ENCODE measurements around the gene HABP2. TPM values are rescaled to one million over a fixed set of nuclear protein-coding genes. Genes with fewer than 3 reads are reported as not detected.

The HABP2 gene
- total and polyA plus RNA-seq, 8 donors, result 0.76 to 11.4 (median 3.8) TPM; not detected in 2

DNA sequence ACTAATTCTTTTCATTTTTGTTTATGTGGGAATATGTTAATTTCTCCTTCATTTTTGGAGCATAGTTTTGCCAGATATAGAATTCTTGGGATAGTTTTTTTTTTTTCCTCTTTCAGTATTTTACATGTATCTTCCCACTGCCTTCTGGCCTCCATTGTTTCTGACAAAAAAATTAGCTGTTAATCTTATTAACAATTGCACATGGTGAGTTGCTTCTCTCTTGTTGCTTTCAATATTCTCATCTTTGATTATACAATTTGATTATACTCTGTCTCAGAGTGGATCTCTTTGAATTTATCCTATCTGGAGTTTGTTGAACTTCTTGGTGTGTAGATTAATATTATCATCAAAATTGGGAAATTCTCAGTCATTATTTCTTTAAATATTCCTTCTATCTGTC is 41.4 kb upstream of the HABP2 start:
- intact Hi-C loops (cut with DNase I; ENCODE audit: low total_unique reads), result no loop called here
- TF ChIP-seq, protein P1, sequence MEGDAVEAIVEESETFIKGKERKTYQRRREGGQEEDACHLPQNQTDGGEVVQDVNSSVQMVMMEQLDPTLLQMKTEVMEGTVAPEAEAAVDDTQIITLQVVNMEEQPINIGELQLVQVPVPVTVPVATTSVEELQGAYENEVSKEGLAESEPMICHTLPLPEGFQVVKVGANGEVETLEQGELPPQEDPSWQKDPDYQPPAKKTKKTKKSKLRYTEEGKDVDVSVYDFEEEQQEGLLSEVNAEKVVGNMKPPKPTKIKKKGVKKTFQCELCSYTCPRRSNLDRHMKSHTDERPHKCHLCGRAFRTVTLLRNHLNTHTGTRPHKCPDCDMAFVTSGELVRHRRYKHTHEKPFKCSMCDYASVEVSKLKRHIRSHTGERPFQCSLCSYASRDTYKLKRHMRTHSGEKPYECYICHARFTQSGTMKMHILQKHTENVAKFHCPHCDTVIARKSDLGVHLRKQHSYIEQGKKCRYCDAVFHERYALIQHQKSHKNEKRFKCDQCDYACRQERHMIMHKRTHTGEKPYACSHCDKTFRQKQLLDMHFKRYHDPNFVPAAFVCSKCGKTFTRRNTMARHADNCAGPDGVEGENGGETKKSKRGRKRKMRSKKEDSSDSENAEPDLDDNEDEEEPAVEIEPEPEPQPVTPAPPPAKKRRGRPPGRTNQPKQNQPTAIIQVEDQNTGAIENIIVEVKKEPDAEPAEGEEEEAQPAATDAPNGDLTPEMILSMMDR (IDR thresholded peaks at IDR 0.05), result no peak
- TF ChIP-seq POLR2AphosphoS5 (IDR thresholded peaks at IDR 0.05) (no peak), EP300 (IDR thresholded peaks at IDR 0.05) (no peak)
- no peak for DNase-seq

DNA sequence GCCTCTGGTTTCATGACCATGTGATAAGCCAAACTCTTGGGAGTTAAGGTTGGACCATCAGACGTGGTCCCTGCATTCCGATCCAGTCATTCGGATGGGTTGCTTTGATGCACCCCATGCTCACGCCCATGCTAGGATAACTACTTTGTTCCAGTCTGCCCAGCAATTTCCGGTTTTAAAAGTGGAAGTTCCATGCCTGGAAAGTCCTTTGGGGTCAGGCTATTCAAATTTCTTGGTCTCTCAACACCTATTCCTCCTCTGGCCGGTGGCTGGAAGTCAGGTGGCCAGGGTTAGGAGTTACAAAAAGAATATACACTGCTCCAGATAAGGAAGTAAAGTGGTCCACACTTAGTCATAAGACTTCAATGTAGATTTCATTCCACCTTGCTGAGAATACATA is 37.7 kb upstream of the HABP2 start:
- WGBS, 5 donors, result 64 to 72% (median 70%) methylated on average over 6 of the region's 6 CpGs
- Histone ChIP-seq H3K36me3 (no peaks in the 10 kb centered on the region), H3K4me1 (no peaks in the 10 kb centered on the region), H3K27me3 (no peaks in the 10 kb centered on the region), H3K4me3 (no peak overlapping the region), H3K27ac (no peak overlapping the region), H3K9me3 (peaks cover 0 to 11% (median 4%) of the 10 kb centered on the region in 4 donors)
- TF ChIP-seq, protein P1 (IDR thresholded peaks at IDR 0.05), result no peak
- no peak for TF ChIP-seq POLR2A (IDR thresholded peaks at IDR 0.05)
- TF ChIP-seq EP300 (IDR thresholded peaks at IDR 0.05), result no peak
- no peak for TF ChIP-seq POLR2AphosphoS5 (IDR thresholded peaks at IDR 0.05)
- intact Hi-C loops (cut with DNase I; ENCODE audit: low total_unique reads), result no loop called here
- DNase-seq, result no peak

More for the DNA sequence above, 41.4 kb upstream of the HABP2 start:
- no peaks in the 10 kb centered on the region for H3K36me3 ChIP-seq
- H3K4me1 ChIP-seq, result no peaks in the 10 kb centered on the region
- no peak overlapping the region for H3K27ac ChIP-seq
- no peaks in the 10 kb centered on the region for H3K27me3 ChIP-seq
- peaks cover 0 to 11% (median 4%) of the 10 kb centered on the region in 4 donors for H3K9me3 ChIP-seq
- no peak overlapping the region for H3K4me3 ChIP-seq

DNA sequence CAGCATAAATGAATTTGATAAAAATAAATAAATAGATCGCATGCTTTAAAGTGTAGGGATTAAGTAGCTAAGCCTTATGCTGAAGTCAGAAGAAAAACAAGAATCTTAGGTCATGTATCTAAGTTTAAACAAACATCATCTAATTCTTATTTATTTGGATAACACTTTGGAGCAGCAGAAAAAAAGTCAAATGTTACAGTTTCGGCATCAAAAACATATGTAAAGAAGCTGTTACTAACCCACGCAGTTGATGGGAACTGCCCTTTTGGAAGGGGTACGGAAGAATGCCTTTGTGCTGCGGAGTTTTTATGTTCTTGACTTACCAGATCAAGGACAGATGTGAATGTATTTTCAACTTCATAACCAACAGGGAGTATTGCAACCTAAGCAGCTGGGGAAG is 37.3 kb upstream of the HABP2 start:
- TF ChIP-seq, protein P1 (IDR thresholded peaks at IDR 0.05), result no peak
- no peak for TF ChIP-seq POLR2A (IDR thresholded peaks at IDR 0.05)
- TF ChIP-seq EP300 (IDR thresholded peaks at IDR 0.05), result no peak
- TF ChIP-seq POLR2AphosphoS5 (IDR thresholded peaks at IDR 0.05), result no peak
- Histone ChIP-seq H3K27ac (no peak overlapping the region), H3K4me3 (no peak overlapping the region), H3K9me3 (peaks cover 0 to 11% (median 4%) of the 10 kb centered on the region in 4 donors), H3K27me3 (no peaks in the 10 kb centered on the region), H3K4me1 (peaks cover 0 to 4% (median 2%) of the 10 kb centered on the region in 4 donors), H3K36me3 (no peaks in the 10 kb centered on the region)
- DNase-seq, result no peak
- intact Hi-C loops (cut with DNase I; ENCODE audit: low total_unique reads), result no loop called here
- WGBS, 5 donors, result 70 to 73% (median 71%) methylated on average over 5 of the region's 5 CpGs

DNA sequence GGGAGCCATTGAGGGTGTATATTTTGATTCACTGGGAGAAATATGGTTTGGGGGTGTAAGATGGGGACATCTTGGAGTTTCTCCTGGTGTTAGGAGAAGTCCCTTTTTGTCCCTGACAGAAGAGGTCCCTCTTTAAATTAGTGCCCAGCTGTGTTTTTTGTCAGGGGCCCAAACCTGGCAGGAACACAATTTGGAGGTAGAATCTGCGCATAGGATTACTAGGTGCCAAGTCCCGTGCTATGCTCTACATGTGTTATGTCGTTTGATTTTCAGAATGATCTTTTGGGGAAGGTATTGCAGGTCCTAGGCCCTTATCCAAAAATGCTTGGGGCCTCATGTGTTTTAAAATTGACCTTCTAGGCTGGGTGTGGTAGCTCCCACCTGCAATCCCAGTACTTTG is 36.8 kb upstream of the HABP2 start:
- Histone ChIP-seq H3K27ac (no peak overlapping the region), H3K4me1 (peaks cover 0 to 8% (median 4%) of the 10 kb centered on the region in 4 donors), H3K36me3 (no peaks in the 10 kb centered on the region), H3K4me3 (no peak overlapping the region), H3K27me3 (no peaks in the 10 kb centered on the region), H3K9me3 (peaks cover 0 to 11% (median 4%) of the 10 kb centered on the region in 4 donors)
- 87 to 98% (median 90%) methylated on average over 3 of the region's 3 CpGs for WGBS, 5 donors
- no peak for DNase-seq
- intact Hi-C loops (cut with DNase I; ENCODE audit: low total_unique reads), result no loop called here
- TF ChIP-seq EP300 (IDR thresholded peaks at IDR 0.05) (no peak), POLR2AphosphoS5 (IDR thresholded peaks at IDR 0.05) (no peak), POLR2A (IDR thresholded peaks at IDR 0.05) (no peak)
- TF ChIP-seq, protein P1 (IDR thresholded peaks at IDR 0.05), result no peak

All from stomach (tissue), 9 donors.